ENCODE data around the gene AGO4. TPM values are rescaled to one million over a fixed set of nuclear protein-coding genes. Genes with fewer than 3 reads are reported as not detected.

Gene AGO4
- total RNA-seq, 1 experiment from 2014 or later = 6.1 TPM

DNA sequence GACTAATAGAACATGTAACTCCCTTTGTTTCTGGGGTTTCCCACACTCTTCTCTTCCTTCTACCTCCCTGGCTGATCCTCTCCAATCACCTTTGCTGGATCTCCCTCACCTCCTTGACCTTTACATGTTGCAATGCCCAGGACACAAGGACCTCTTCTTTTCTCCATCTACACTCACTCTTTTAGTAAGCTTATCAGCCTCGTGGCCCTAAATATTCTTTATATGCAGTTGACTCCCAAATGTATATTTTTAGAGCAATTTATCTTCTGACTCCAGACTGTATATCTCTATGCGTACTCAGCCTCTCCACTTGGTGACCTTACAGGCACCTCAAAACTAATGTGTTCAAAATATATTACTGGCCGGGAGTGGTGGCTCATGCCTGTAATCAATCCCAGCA, 19.7 kb upstream of the AGO4 start:
- Histone ChIP-seq H3K9me3 (ENCODE audit: control insufficient read depth in 1 of 2, insufficient read depth in 1 of 2, low read depth in 1 of 2, low read length in 2 of 2) (no peaks in the 10 kb centered on the region), H3K79me2 (ENCODE audit: insufficient read depth, low read length) (no peaks in the 10 kb centered on the region), H3K9ac (ENCODE audit: low read length) (no peak overlapping the region), H3K27ac (ENCODE audit: low read depth, low read length) (no peak overlapping the region), H3K36me3 (ENCODE audit: control insufficient read depth in 1 of 2, insufficient read depth in 2 of 2, low read length in 2 of 2) (no peaks in the 10 kb centered on the region), H3K4me1 (ENCODE audit: control insufficient read depth in 1 of 2, insufficient read depth in 2 of 2, low read length in 2 of 2) (no peaks in the 10 kb centered on the region), H2AFZ (ENCODE audit: low read depth, low read length, poor library complexity, severe bottlenecking) (no peak overlapping the region), H3K9me2 (ENCODE audit: insufficient read depth) (no peaks in the 10 kb centered on the region), H3K27me3 (ENCODE audit: insufficient read depth, low read length) (no peaks in the 10 kb centered on the region), H3K4me2 (ENCODE audit: low read length) (no peak overlapping the region), H4K20me1 (ENCODE audit: insufficient read depth) (no peaks in the 10 kb centered on the region), H3K4me3 (replicated peaks in 1 of 2; ENCODE audit: low read depth in 1 of 2, low read length in 2 of 2) (no peak overlapping the region)
- no peak for TF ChIP-seq EGR1 (IDR thresholded peaks at IDR 0.05; ENCODE audit: low read depth)
- TF ChIP-seq CEBPB (IDR thresholded peaks at IDR 0.05; ENCODE audit: low read depth) = no peak
- no peak for TF ChIP-seq JUND (IDR thresholded peaks at IDR 0.05)
- TF ChIP-seq ZNF274 (IDR thresholded peaks at IDR 0.05; ENCODE audit: low read depth, low read length) = no peak
- TF ChIP-seq, protein P1, sequence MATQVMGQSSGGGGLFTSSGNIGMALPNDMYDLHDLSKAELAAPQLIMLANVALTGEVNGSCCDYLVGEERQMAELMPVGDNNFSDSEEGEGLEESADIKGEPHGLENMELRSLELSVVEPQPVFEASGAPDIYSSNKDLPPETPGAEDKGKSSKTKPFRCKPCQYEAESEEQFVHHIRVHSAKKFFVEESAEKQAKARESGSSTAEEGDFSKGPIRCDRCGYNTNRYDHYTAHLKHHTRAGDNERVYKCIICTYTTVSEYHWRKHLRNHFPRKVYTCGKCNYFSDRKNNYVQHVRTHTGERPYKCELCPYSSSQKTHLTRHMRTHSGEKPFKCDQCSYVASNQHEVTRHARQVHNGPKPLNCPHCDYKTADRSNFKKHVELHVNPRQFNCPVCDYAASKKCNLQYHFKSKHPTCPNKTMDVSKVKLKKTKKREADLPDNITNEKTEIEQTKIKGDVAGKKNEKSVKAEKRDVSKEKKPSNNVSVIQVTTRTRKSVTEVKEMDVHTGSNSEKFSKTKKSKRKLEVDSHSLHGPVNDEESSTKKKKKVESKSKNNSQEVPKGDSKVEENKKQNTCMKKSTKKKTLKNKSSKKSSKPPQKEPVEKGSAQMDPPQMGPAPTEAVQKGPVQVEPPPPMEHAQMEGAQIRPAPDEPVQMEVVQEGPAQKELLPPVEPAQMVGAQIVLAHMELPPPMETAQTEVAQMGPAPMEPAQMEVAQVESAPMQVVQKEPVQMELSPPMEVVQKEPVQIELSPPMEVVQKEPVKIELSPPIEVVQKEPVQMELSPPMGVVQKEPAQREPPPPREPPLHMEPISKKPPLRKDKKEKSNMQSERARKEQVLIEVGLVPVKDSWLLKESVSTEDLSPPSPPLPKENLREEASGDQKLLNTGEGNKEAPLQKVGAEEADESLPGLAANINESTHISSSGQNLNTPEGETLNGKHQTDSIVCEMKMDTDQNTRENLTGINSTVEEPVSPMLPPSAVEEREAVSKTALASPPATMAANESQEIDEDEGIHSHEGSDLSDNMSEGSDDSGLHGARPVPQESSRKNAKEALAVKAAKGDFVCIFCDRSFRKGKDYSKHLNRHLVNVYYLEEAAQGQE (IDR thresholded peaks at IDR 0.05; ENCODE audit: low read depth) = no peak
- TF ChIP-seq CTCF (IDR thresholded peaks at IDR 0.05 in 2 of 3, conservative IDR thresholded peaks at IDR 0.05 in 1 of 3; ENCODE audit: borderline replicate concordance in 1 of 3, insufficient read depth in 1 of 3, low read depth in 2 of 3, low read length in 2 of 3) = no peak
- no peak for TF ChIP-seq POLR2A (IDR thresholded peaks at IDR 0.05; ENCODE audit: borderline replicate concordance, extremely low read depth, insufficient read depth, insufficient read length)
- no peak for TF ChIP-seq YY1 (IDR thresholded peaks at IDR 0.05; ENCODE audit: extremely low read depth, insufficient replicate concordance, low read depth, low read length)
- no peak for TF ChIP-seq SRF (IDR thresholded peaks at IDR 0.05; ENCODE audit: low read depth)
- no peak for TF ChIP-seq TCF7L2 (IDR thresholded peaks at IDR 0.05; ENCODE audit: borderline replicate concordance, extremely low read depth, insufficient read depth, insufficient read length)
- no peak for TF ChIP-seq ZBTB33 (IDR thresholded peaks at IDR 0.05; ENCODE audit: extremely low read depth, insufficient replicate concordance, low read length)
- TF ChIP-seq SIN3A (IDR thresholded peaks at IDR 0.05; ENCODE audit: low read depth) = no peak
- TF ChIP-seq FOSL1 (IDR thresholded peaks at IDR 0.05; ENCODE audit: low read depth) = no peak
- TF ChIP-seq POLR2AphosphoS5 (IDR thresholded peaks at IDR 0.05; ENCODE audit: low read depth, low read length) = no peak
- TF ChIP-seq EZH2 (IDR thresholded peaks at IDR 0.05) = no peak
- intact Hi-C loops (cut with micrococcal nuclease) = no loop called here
- ChIA-PET CTCF (no interaction called here), RAD21 (ENCODE audit: low non-redundant PET in 1 of 2, low total read pairs in 2 of 2, uncharacterized antibody in 2 of 2, unreplicated experiment in 2 of 2) (no interaction called here), POLR2A (no interaction called here)
- BruUV-seq (replicated peaks) = no TSS peak
- no peak for DNase-seq (ENCODE audit: low read depth, low spot score)
- no peak for ATAC-seq
